ENCODE data around the gene OXT.

OXT gene

GRCh38 chr20:3088031-3088430 lies 16.6 kb downstream of the OXT start:
- no peak for DNase-seq

- DNase-seq = peak; percentile 83
Observed at GRCh38 chr20:3090565-3090964, 19.1 kb downstream of the OXT start.

- DNase-seq = no peak
Observed at GRCh38 chr20:3092611-3093379, 21.4 kb downstream of the OXT start.

GRCh38 chr20:3093861-3094361 lies 22.5 kb downstream of the OXT start:
- peak; percentile 95 for DNase-seq

- no peak for DNase-seq
Observed at GRCh38 chr20:3094848-3095629, 23.6 kb downstream of the OXT start.

GRCh38 chr20:3100480-3100879 lies 29.1 kb downstream of the OXT start:
- no peak for DNase-seq

- DNase-seq = no peak
Observed at GRCh38 chr20:3101251-3101650, 29.8 kb downstream of the OXT start.

GRCh38 chr20:3101737-3102574 lies 30.5 kb downstream of the OXT start:
- no peak for DNase-seq

- no peak for DNase-seq
Observed at GRCh38 chr20:3102575-3103368, 31.4 kb downstream of the OXT start.

- DNase-seq = no peak
Observed at GRCh38 chr20:3103369-3104032, 32.1 kb downstream of the OXT start.

GRCh38 chr20:3105256-3106137 lies 34.1 kb downstream of the OXT start:
- DNase-seq = no peak

- no peak for DNase-seq
Observed at GRCh38 chr20:3106185-3106584, 34.8 kb downstream of the OXT start.

GRCh38 chr20:3106658-3107463 lies 35.4 kb downstream of the OXT start:
- no peak for DNase-seq

GRCh38 chr20:3107464-3108025 lies 36.1 kb downstream of the OXT start:
- DNase-seq = no peak

GRCh38 chr20:3109350-3110302 lies 38.2 kb downstream of the OXT start:
- DNase-seq = no peak

- DNase-seq = no peak
Observed at GRCh38 chr20:3111507-3111906, 40.1 kb downstream of the OXT start.

GRCh38 chr20:3111995-3112394 lies 40.6 kb downstream of the OXT start:
- no peak for DNase-seq

All from OCI-M1 (cell line).